Upper lobe of left lung (tissue), 6 donors: Measurements from ENCODE around the gene JAZF1. TPM values are rescaled to one million over a fixed set of nuclear protein-coding genes. Genes with fewer than 3 reads are reported as not detected.
A peak's percentile ranks its signal among the peaks of the same experiment; 100 is the strongest.

Experiments
- ATAC-seq, 2 donors: fragments of 200-7000 bp; cut with Tn5 transposase; one replicate each; pipeline ENCODE4 v1.9.1; 2022; ENCODE audit warnings: mild to moderate bottlenecking in 2 of 2, moderate library complexity in 2 of 2; ENCODE audit not compliant: low FRiP score in 2 of 2
- DNase-seq, 2 donors: peaks; one replicate each; pipeline ENCODE4 v3.0.0-alpha.2; 2019 to 2020
- H3K27ac ChIP-seq, 4 donors: fragments of 200-600 bp; sonication (generic); one replicate each; pipeline ENCODE4 v1.5.1; 2016 to 2019
- H3K27me3 ChIP-seq, 4 donors: fragments of 200-600 bp; sonication (generic); one replicate each; pipeline ENCODE4 v1.5.1; 2017 to 2019
- H3K36me3 ChIP-seq, 4 donors: fragments of 200-600 bp; sonication (generic); one replicate each; pipeline ENCODE4 v1.5.1; 2016 to 2019
- H3K4me1 ChIP-seq, 4 donors: fragments of 200-600 bp; sonication (generic); one replicate each; pipeline ENCODE4 v1.5.1; 2018 to 2019
- H3K4me3 ChIP-seq, 4 donors: fragments of 200-600 bp; sonication (generic); one replicate each; pipeline ENCODE4 v1.5.1; 2017 to 2019; ENCODE audit warnings: mild to moderate bottlenecking in 2 of 4, moderate library complexity in 1 of 4
- H3K9me3 ChIP-seq, 4 donors: fragments of 200-600 bp; sonication (generic); one replicate each; pipeline ENCODE4 v1.5.1; 2018 to 2019
- CTCF ChIP-seq, 6 experiments: fragments of 450-650 bp in 4 of 6; fragments of 200-600 bp in 2 of 6; sonication (generic) in 2 of 6; IDR thresholded peaks; one replicate each; pipeline ENCODE4 v1.5.1; 2016 to 2019; ENCODE audit warnings: antibody characterized with exemption in 6 of 6
- EP300 ChIP-seq, 4 donors: sonication (generic); formaldehyde crosslinking; IDR thresholded peaks; one replicate each; pipeline ENCODE4 v1.5.1; 2017; ENCODE audit warnings: antibody characterized with exemption in 4 of 4, control low read depth in 2 of 4
- POLR2A ChIP-seq, 4 donors: fragments of 450-650 bp; IDR thresholded peaks; one replicate each; pipeline ENCODE4 v1.5.1; 2016 to 2017; ENCODE audit warnings: antibody characterized with exemption in 4 of 4, mild to moderate bottlenecking in 2 of 4
- POLR2AphosphoS5 ChIP-seq, 2 donors: sonication (generic); formaldehyde crosslinking; IDR thresholded peaks; one replicate each; pipeline ENCODE4 v1.5.1; 2017; ENCODE audit warnings: antibody characterized with exemption in 2 of 2
- WGBS, 2 donors: methylation state at CpG; one replicate each; pipeline ENCODE4 v1.1.5; 2017 to 2018; 5-methylcytosine and 5-hydroxymethylcytosine counted together
- total RNA-seq, 6 donors: library from RNA; depleted of rRNA in 4 of 6; stranded (reverse); fragments of >200 nt in 4 of 6; gene quantifications; one replicate each; pipeline versions ENCODE4 v1.1.0 to v1.2.1, GENCODE V29; 2016 to 2021
- donor health status: DM: no; HTN: no; CAD: no; lungs with moderate emphysema.
- donor health status: DM: no; HTN: yes; CAD: no; lungs with severe emphysema.

Gene JAZF1
- total RNA-seq, 6 donors from 2014 or later = 4.2 to 19.4 (median 12.4) TPM

GRCh38 chr7:28115261-28115660 is 65.3 kb downstream of the JAZF1 start:
- DNase-seq (no peak), ATAC-seq (no peak)
- Histone ChIP-seq H3K27ac (no peak overlapping the region), H3K36me3 (no peaks in the 10 kb centered on the region), H3K4me3 (no peak overlapping the region), H3K4me1 (peaks cover 0 to 4% (median 2%) of the 10 kb centered on the region in 4 donors), H3K9me3 (no peaks in the 10 kb centered on the region), H3K27me3 (no peaks in the 10 kb centered on the region)
- 85 to 86% methylated on average over 1 of the region's 1 CpG for WGBS, 2 donors
- TF ChIP-seq POLR2A (IDR thresholded peaks at IDR 0.05) (no peak), EP300 (IDR thresholded peaks at IDR 0.05) (no peak), CTCF (IDR thresholded peaks at IDR 0.05) (no peak), POLR2AphosphoS5 (IDR thresholded peaks at IDR 0.05) (no peak)

GRCh38 chr7:28114056-28114455 is 66.5 kb downstream of the JAZF1 start:
- no peak overlapping the region for H3K27ac ChIP-seq
- H3K36me3 ChIP-seq = no peaks in the 10 kb centered on the region
- H3K9me3 ChIP-seq = no peaks in the 10 kb centered on the region
- DNase-seq = no peak
- H3K4me1 ChIP-seq = peaks cover 0 to 4% (median 0%) of the 10 kb centered on the region in 4 donors
- no peak for ATAC-seq
- WGBS, 2 donors = 90 to 93% methylated on average over 4 of the region's 4 CpGs
- no peak for TF ChIP-seq POLR2AphosphoS5 (IDR thresholded peaks at IDR 0.05)
- no peak for TF ChIP-seq POLR2A (IDR thresholded peaks at IDR 0.05)
- TF ChIP-seq CTCF (IDR thresholded peaks at IDR 0.05) = no peak
- TF ChIP-seq EP300 (IDR thresholded peaks at IDR 0.05) = no peak
- no peak overlapping the region for H3K4me3 ChIP-seq
- H3K27me3 ChIP-seq = no peaks in the 10 kb centered on the region

GRCh38 chr7:28112883-28113540 is 67.6 kb downstream of the JAZF1 start:
- no peaks in the 10 kb centered on the region for H3K36me3 ChIP-seq

GRCh38 chr7:28112467-28112866 is 68.1 kb downstream of the JAZF1 start:
- no peak for TF ChIP-seq POLR2A (IDR thresholded peaks at IDR 0.05)
- ATAC-seq = no peak

More at GRCh38 chr7:28112883-28113540, 67.6 kb downstream of the JAZF1 start:
- no peak for TF ChIP-seq POLR2A (IDR thresholded peaks at IDR 0.05)
- no peak for TF ChIP-seq CTCF (IDR thresholded peaks at IDR 0.05)
- TF ChIP-seq EP300 (IDR thresholded peaks at IDR 0.05) = no peak
- TF ChIP-seq POLR2AphosphoS5 (IDR thresholded peaks at IDR 0.05) = no peak
- DNase-seq (peak in 1 of 2 donors; percentile 57), ATAC-seq (peak in 1 of 2 donors; percentile 87)
- H3K9me3 ChIP-seq = no peaks in the 10 kb centered on the region
- no peak overlapping the region for H3K27ac ChIP-seq
- 77 to 80% methylated on average over 14 of the region's 14 CpGs for WGBS, 2 donors
- peaks cover 0 to 4% (median 0%) of the 10 kb centered on the region in 4 donors for H3K4me1 ChIP-seq
- H3K27me3 ChIP-seq = no peaks in the 10 kb centered on the region
- H3K4me3 ChIP-seq = no peak overlapping the region

GRCh38 chr7:28112012-28112411 is 68.6 kb downstream of the JAZF1 start:
- ATAC-seq (peak in 1 of 2 donors; percentile 75), DNase-seq (no peak)
- Histone ChIP-seq H3K4me3 (no peak overlapping the region), H3K4me1 (peaks cover 0 to 4% (median 0%) of the 10 kb centered on the region in 4 donors), H3K27me3 (no peaks in the 10 kb centered on the region), H3K9me3 (no peaks in the 10 kb centered on the region), H3K36me3 (no peaks in the 10 kb centered on the region), H3K27ac (no peak overlapping the region)
- TF ChIP-seq POLR2A (IDR thresholded peaks at IDR 0.05) = no peak
- WGBS, 2 donors = 87 to 89% methylated on average over 3 of the region's 3 CpGs

More at GRCh38 chr7:28112467-28112866, 68.1 kb downstream of the JAZF1 start:
- Histone ChIP-seq H3K27me3 (no peaks in the 10 kb centered on the region), H3K4me1 (peaks cover 0 to 4% (median 0%) of the 10 kb centered on the region in 4 donors), H3K4me3 (no peak overlapping the region), H3K36me3 (no peaks in the 10 kb centered on the region), H3K9me3 (no peaks in the 10 kb centered on the region), H3K27ac (no peak overlapping the region)
- no peak for DNase-seq
- WGBS, 2 donors = 76 to 79% methylated on average over 3 of the region's 3 CpGs
